ENCODE measurements around the gene MAFG.
"Not testable (repeated sequence)": the region's sequence is repeated elsewhere in the genome, so short reads cannot be mapped to it uniquely, and the experiment has no call there.

MAFG gene

GRCh38 chr17:81958633-81959342, 31.3 kb upstream of the MAFG start:
- DNase-seq (ENCODE audit: low read depth in 3 of 3): no peak

GRCh38 chr17:81957691-81958432, 30.3 kb upstream of the MAFG start:
- no peak for DNase-seq (ENCODE audit: low read depth in 3 of 3)

GRCh38 chr17:81956607-81957589, 29.4 kb upstream of the MAFG start:
- no peak for DNase-seq (ENCODE audit: low read depth in 3 of 3)

GRCh38 chr17:81955756-81956544, 28.4 kb upstream of the MAFG start:
- no peak for DNase-seq (ENCODE audit: low read depth in 3 of 3)

GRCh38 chr17:81955058-81955681, 27.6 kb upstream of the MAFG start:
- no peak for DNase-seq (ENCODE audit: low read depth in 3 of 3)

- DNase-seq (ENCODE audit: low read depth in 3 of 3): no peak
These were observed 26.9 kb upstream of the MAFG start for GRCh38 chr17:81954131-81955057.

- not testable (repeated sequence) for DNase-seq (ENCODE audit: low read depth in 3 of 3)
These were observed 25.9 kb upstream of the MAFG start for GRCh38 chr17:81953443-81953842.

- DNase-seq (ENCODE audit: low read depth in 3 of 3): no peak
These were observed 25.3 kb upstream of the MAFG start for GRCh38 chr17:81952792-81953228.

- no peak for DNase-seq (ENCODE audit: low read depth in 3 of 3)
These were observed 24.5 kb upstream of the MAFG start for GRCh38 chr17:81951785-81952684.

- no peak for DNase-seq (ENCODE audit: low read depth in 3 of 3)
These were observed 23.0 kb upstream of the MAFG start for GRCh38 chr17:81950501-81950900.

- DNase-seq (ENCODE audit: low read depth in 3 of 3): no peak
These were observed 21.3 kb upstream of the MAFG start for GRCh38 chr17:81948635-81949378.

GRCh38 chr17:81947189-81947588, 19.7 kb upstream of the MAFG start, which contains the start of gene MYADML2:
Gene MYADML2, minus strand, starts transcription at chr17:81947233. Its CDS starts 5,492 bp downstream, at chr17:81941741.
- DNase-seq (ENCODE audit: low read depth in 3 of 3): no peak

- DNase-seq (ENCODE audit: low read depth in 3 of 3): no peak
These were observed 17.3 kb upstream of the MAFG start for GRCh38 chr17:81944858-81945257.

- DNase-seq (ENCODE audit: low read depth in 3 of 3): no peak
These were observed 14.6 kb upstream of the MAFG start for GRCh38 chr17:81942167-81942553.

- DNase-seq (ENCODE audit: low read depth in 3 of 3): no peak
These were observed 14.1 kb upstream of the MAFG start for GRCh38 chr17:81941484-81942166.

- no peak for DNase-seq (ENCODE audit: low read depth in 3 of 3)
These were observed 13.3 kb upstream of the MAFG start for GRCh38 chr17:81940538-81941483.

All from stimulated activated CD4-positive, alpha-beta T cell treated with anti-CD3 and anti-CD28 coated beads, TNF-alpha, amount 100 ng/mL, for 24 hours (primary cell).